ENCODE data around the gene RHOJ.

RHOJ gene

DNA sequence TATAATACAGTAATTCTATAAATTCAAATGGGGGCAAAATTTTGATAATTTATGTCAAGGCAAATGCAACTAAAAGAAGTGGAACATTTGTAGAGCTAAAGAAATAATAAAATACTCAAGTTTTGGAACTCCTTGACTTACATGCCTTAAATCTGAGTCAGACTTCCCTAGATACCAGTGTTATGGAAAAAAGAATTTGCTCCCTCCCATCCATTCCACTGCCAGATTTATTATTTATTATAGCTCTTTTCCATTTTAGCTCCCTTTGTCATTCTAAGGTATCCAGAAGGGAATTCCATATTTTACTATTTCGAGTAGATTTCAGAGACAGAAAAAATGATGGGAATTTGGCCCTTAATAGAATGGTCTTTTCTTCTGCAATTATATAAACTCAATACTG lies 44.0 kb downstream of the RHOJ start:
- DNase-seq (ENCODE audit: extremely low read depth, low read depth): no peak
- no peak overlapping the region for H3K4me3 ChIP-seq (replicated peaks; ENCODE audit: low read depth, low read length)
- TF ChIP-seq, protein P1, sequence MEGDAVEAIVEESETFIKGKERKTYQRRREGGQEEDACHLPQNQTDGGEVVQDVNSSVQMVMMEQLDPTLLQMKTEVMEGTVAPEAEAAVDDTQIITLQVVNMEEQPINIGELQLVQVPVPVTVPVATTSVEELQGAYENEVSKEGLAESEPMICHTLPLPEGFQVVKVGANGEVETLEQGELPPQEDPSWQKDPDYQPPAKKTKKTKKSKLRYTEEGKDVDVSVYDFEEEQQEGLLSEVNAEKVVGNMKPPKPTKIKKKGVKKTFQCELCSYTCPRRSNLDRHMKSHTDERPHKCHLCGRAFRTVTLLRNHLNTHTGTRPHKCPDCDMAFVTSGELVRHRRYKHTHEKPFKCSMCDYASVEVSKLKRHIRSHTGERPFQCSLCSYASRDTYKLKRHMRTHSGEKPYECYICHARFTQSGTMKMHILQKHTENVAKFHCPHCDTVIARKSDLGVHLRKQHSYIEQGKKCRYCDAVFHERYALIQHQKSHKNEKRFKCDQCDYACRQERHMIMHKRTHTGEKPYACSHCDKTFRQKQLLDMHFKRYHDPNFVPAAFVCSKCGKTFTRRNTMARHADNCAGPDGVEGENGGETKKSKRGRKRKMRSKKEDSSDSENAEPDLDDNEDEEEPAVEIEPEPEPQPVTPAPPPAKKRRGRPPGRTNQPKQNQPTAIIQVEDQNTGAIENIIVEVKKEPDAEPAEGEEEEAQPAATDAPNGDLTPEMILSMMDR (IDR thresholded peaks at IDR 0.05; ENCODE audit: low read depth, low read length, missing control alignments): no peak

DNA sequence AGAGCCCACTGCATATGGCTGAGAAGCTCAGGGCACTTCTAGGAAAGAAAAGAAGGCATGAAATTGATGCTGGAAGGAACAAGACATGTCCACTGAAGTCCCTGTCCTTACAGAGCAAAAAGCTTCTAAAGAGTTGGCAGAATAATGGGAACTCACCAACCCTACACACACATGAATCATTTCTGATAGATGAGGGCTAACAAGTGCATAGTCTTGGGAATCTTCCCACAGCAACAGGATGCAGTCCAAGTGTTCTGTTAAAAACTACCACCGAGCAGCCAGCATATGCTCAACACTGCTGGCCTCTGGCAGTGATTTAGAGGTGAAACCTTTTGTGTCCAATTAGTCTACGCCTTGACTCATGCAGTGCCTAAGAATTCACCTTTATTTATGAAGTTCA lies 44.8 kb downstream of the RHOJ start:
- TF ChIP-seq, protein P1 (IDR thresholded peaks at IDR 0.05; ENCODE audit: low read depth, low read length, missing control alignments): no peak
- DNase-seq (ENCODE audit: extremely low read depth, low read depth): no peak
- no peak overlapping the region for H3K4me3 ChIP-seq (replicated peaks; ENCODE audit: low read depth, low read length)

DNA sequence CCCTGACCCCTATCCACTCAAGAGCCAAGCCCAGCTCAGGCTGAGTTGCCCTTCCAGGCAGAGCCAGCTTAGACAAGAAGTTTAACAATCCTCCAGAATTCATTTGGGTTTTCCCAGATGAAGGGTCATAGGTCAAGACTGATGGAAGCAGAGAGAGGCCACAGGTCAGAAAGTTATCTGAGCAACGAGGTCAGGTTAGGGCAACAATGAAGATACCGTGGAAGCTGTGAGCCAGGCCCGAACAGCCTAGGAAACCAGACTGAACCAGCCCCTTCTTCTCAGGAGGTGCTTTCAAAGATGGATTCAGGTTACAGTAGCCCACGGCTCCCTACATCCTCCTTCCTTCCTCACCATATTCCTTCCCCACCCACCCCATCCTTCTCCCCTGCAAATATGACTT lies 53.1 kb downstream of the RHOJ start:
- TF ChIP-seq, protein P1 (IDR thresholded peaks at IDR 0.05; ENCODE audit: low read depth, low read length, missing control alignments): no peak
- no peak for DNase-seq (ENCODE audit: extremely low read depth, low read depth)

DNA sequence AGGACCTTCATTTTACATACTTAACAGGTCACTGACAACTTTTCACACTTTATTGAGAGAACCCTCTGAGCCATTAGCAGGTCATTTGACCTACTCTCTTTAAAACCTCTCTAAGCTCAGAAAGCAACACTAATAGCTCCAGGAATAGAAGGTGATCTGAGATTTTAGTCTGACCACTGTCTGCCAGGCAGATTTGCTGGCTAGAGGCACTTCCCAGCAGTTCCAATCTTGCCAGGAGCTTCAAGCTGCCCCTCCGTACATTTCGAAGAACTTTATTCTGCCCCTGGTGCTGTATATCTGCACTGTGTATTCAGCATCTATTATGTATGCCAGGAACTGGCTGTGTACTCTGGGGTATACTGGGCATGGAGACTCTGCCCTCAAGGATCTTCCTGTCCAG lies 58.2 kb downstream of the RHOJ start:
- TF ChIP-seq, protein P1 (IDR thresholded peaks at IDR 0.05; ENCODE audit: low read depth, low read length, missing control alignments): no peak
- no peak overlapping the region for H3K4me3 ChIP-seq (replicated peaks; ENCODE audit: low read depth, low read length)

More for the DNA sequence above, 53.1 kb downstream of the RHOJ start:
- H3K4me3 ChIP-seq (replicated peaks; ENCODE audit: low read depth, low read length): no peak overlapping the region

DNA sequence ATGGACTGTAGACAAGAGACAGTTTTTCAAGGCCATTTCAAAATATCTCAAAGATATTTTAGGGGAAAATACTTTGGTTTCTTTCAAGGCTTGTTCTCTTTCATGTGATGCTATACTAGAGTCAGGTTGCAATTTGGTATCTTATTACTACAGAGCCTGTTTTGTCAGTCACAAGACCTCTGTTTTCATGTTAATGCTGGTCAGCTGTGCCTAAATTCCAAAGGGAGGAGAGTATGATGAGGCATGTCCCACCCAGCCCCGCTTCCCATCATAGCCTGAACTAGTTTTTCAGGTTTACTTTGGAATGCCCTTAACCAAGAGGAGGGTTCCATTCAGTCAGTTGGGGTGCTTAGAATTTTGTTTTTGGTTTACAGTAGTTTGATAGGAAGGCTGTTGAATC lies 61.9 kb downstream of the RHOJ start:
- TF ChIP-seq, protein P1 (IDR thresholded peaks at IDR 0.05; ENCODE audit: low read depth, low read length, missing control alignments): no peak
- DNase-seq (ENCODE audit: extremely low read depth, low read depth): no peak
- H3K4me3 ChIP-seq (replicated peaks; ENCODE audit: low read depth, low read length): no peak overlapping the region

More for the DNA sequence above, 58.2 kb downstream of the RHOJ start:
- no peak for DNase-seq (ENCODE audit: extremely low read depth, low read depth)

DNA sequence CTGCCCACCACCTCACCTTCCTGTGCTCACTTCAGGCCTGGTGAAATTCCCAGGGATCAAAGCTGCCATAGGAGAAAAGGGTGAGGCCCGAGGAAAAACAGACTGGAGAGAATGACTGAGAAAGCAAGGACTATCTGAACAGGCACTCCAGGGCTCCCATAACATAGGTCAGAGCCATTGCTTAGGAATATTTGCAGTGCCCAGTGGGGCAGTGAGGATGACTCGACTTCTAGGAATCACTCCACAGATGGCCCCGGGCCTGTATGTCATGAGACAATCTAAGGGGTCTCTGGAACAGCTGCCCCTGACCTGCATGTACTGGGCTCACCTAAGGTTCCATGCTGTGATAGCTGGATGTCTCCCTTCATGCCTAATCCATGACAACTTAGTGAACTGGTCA lies 62.9 kb downstream of the RHOJ start:
- no peak overlapping the region for H3K4me3 ChIP-seq (replicated peaks; ENCODE audit: low read depth, low read length)
- TF ChIP-seq, protein P1 (IDR thresholded peaks at IDR 0.05; ENCODE audit: low read depth, low read length, missing control alignments): no peak
- DNase-seq (ENCODE audit: extremely low read depth, low read depth): no peak

DNA sequence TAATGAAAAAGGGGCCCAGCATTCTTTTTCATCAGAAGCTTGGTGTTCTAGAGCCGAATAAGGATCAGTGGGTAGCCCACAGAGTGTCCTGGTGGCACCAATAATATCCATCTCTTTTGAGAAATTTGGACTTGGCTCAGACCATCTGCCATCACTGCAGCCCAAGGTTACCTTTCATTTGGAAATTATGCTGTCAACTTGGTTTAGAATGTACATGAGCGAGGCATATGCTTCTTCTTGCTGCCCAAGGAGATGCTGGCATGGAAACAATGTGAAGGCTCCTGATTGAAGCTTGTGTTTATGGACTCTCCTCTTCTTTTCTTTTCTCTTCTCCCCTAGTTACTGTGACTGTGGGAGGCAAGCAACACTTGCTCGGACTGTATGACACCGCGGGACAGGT lies 64.5 kb downstream of the RHOJ start:
- no peak overlapping the region for H3K4me3 ChIP-seq (replicated peaks; ENCODE audit: low read depth, low read length)
- DNase-seq (ENCODE audit: extremely low read depth, low read depth): no peak
- TF ChIP-seq, protein P1 (IDR thresholded peaks at IDR 0.05; ENCODE audit: low read depth, low read length, missing control alignments): no peak

All from HFF-Myc (cell line).